Measurements from ENCODE around the gene EIF2AK3.

The EIF2AK3 gene

GRCh38 chr2:88537640-88538039, 89.6 kb downstream of the EIF2AK3 start:
- DNase-seq, result no peak

DNA sequence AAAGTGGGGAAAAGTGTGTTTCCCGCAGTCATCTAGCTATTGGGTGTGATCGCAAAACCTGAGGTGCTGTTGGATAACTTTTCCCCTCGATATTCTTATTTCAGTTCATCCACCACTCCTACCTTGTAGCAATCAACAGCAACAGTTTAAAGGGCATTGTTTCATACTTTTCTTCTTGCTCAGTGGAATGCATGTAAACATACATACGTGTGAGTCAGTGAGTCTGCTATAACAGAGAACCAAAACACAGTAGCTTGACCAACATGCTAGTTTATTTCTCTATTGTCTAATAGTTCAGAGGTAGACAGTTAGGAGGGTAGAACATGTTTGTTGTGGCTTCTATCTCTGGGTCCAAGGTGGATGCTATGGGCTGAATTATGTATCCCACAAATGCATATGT, 97.2 kb downstream of the EIF2AK3 start:
- DNase-seq, result no peak

GRCh38 chr2:88521445-88522073, 105.7 kb downstream of the EIF2AK3 start:
- no peak for DNase-seq

GRCh38 chr2:88517759-88518201, 109.5 kb downstream of the EIF2AK3 start:
- no peak for DNase-seq
